OCI-LY7 (cell line): ENCODE results near the gene GP1BB. TPM values are rescaled to one million over a fixed set of nuclear protein-coding genes. Genes with fewer than 3 reads are reported as not detected.

ENCODE experiments used
- BruUV-seq: library from RNA; stranded (reverse); fragments of 400-500 nt; replicated peaks from 2 replicates; lab custom pipeline; 2021; lab: Mats Ljungman, UMichigan
- CTCF ChIA-PET: fragments of 300-600 bp; sonication (Branson Sonifier 250); formaldehyde crosslinking; loops from one replicate; lab custom pipeline; 2022; ENCODE audit warnings: antibody characterized with exemption; ENCODE audit not compliant: unreplicated experiment; lab: Charles Lee
- POLR2A ChIA-PET: fragments of 300-600 bp; sonication (Branson Sonifier 250); formaldehyde crosslinking; loops from one replicate; lab custom pipeline; 2022; ENCODE audit warnings: antibody characterized with exemption; lab: Charles Lee
- DNase-seq: peaks from one replicate; pipeline ENCODE4 v3.0.0-alpha.2; 2015; ENCODE audit warnings: low spot score
- H2AFZ ChIP-seq: fragments of 200-600 bp; sonication (generic), shearing (Covaris generic); 2 replicates; pipeline ENCODE4 v1.6.1; 2014; ENCODE audit warnings: mild to moderate bottlenecking, antibody characterized with exemption, low read length, moderate library complexity
- H3K27ac ChIP-seq: fragments of 200-600 bp; sonication (generic); 2 replicates; pipeline ENCODE4 v1.5.1; 2014; ENCODE audit warnings: mixed run types, low read depth, mild to moderate bottlenecking, moderate library complexity, low read length, inconsistent platforms; ENCODE audit not compliant: poor library complexity, severe bottlenecking
- H3K36me3 ChIP-seq: fragments of 200-600 bp; sonication (generic); 2 replicates; pipeline ENCODE4 v1.6.1; 2014; ENCODE audit warnings: mild to moderate bottlenecking, antibody characterized with exemption, low read length, moderate library complexity, mixed read lengths; ENCODE audit not compliant: insufficient read depth
- H3K4me1 ChIP-seq: fragments of 200-600 bp; sonication (generic); 2 replicates; pipeline ENCODE4 v1.5.1; 2014; ENCODE audit warnings: mild to moderate bottlenecking, low read length; ENCODE audit not compliant: insufficient read depth, poor library complexity, severe bottlenecking
- H3K4me2 ChIP-seq: fragments of 200-600 bp; sonication (generic); 2 replicates; pipeline ENCODE4 v1.6.1; 2014; ENCODE audit warnings: mild to moderate bottlenecking, low read length
- H3K4me3 ChIP-seq: fragments of 200-600 bp; sonication (generic); 2 replicates; pipeline ENCODE4 v1.5.1; 2014; ENCODE audit warnings: mild to moderate bottlenecking, low read depth, low read length; ENCODE audit not compliant: poor library complexity, severe bottlenecking
- H3K79me2 ChIP-seq: fragments of 200-600 bp; sonication (generic); 2 replicates; pipeline ENCODE4 v1.6.1; 2016; ENCODE audit warnings: low read depth, mild to moderate bottlenecking, low read length, moderate library complexity, mixed read lengths; ENCODE audit not compliant: insufficient read depth
- H3K9me2 ChIP-seq: fragments of 200-600 bp; sonication (generic); 2 replicates; pipeline ENCODE4 v1.6.1; 2016; ENCODE audit warnings: mild to moderate bottlenecking, low read length, mixed read lengths; ENCODE audit not compliant: insufficient read depth
- H3K9me3 ChIP-seq: fragments of 200-600 bp; sonication (generic); 2 replicates; pipeline ENCODE4 v1.6.1; 2014; ENCODE audit warnings: mild to moderate bottlenecking, mixed run types, low read length, mixed read lengths
- H4K20me1 ChIP-seq: fragments of 200-600 bp; sonication (generic); 2 replicates; pipeline ENCODE4 v1.6.1; 2014; ENCODE audit warnings: mild to moderate bottlenecking, antibody characterized with exemption, low read length, moderate library complexity, mixed read lengths; ENCODE audit not compliant: insufficient read depth
- CTCF ChIP-seq: fragments of 200-600 bp; sonication (generic); conservative IDR thresholded peaks from 2 replicates; pipeline ENCODE4 v1.5.1; 2014; ENCODE audit warnings: mild to moderate bottlenecking, antibody characterized with exemption, low read length, moderate library complexity, mixed read lengths
- EZH2phosphoT487 ChIP-seq: fragments of 200-600 bp; sonication (generic); IDR thresholded peaks from 2 replicates; pipeline ENCODE4 v1.6.1; 2018; ENCODE audit warnings: low read depth, borderline replicate concordance, mild to moderate bottlenecking, mixed run types, antibody characterized with exemption, low read length, moderate library complexity, mixed read lengths
- intact Hi-C: fragments of 100-400 bp; cut with micrococcal nuclease; formaldehyde crosslinking; loops from one replicate; pipeline ENCODE4 v1.10.0; 2022; ENCODE audit not compliant: unreplicated experiment
- total RNA-seq, 2 experiments: library from RNA; depleted of rRNA in 1 of 2; stranded (reverse); fragments of >200 nt in 1 of 2; shearing (Covaris generic) in 1 of 2; gene quantifications; 2 replicates each; pipeline ENCODE4 v1.2.3, GENCODE V29; 2014 to 2022

Gene GP1BB
- total RNA-seq, 2 experiments from 2014 or later = not detected

GRCh38 chr22:19753996-19754700, 30.8 kb downstream of the GP1BB start:
- H3K9me2 ChIP-seq = no peaks in the 10 kb centered on the region
- no peak overlapping the region for H2AFZ ChIP-seq
- TF ChIP-seq EZH2phosphoT487 (no peak), CTCF (no peak)
- DNase-seq = no peak
- no peak overlapping the region for H3K4me2 ChIP-seq
- POLR2A ChIA-PET = interaction anchor here (0.6 to 0.8 kb wide), 2 partner anchors 28 to 205 kb away, joined by 3 read pairs; no protein-coding TSS in a partner anchor
- H3K4me1 ChIP-seq = peaks cover 24% of the 10 kb centered on the region
- H3K27ac ChIP-seq = no peak overlapping the region
- intact Hi-C loops = no loop called here
- H3K79me2 ChIP-seq = no peaks in the 10 kb centered on the region
- H4K20me1 ChIP-seq = no peaks in the 10 kb centered on the region
- no peaks in the 10 kb centered on the region for H3K9me3 ChIP-seq
- H3K4me3 ChIP-seq = no peak overlapping the region
- CTCF ChIA-PET = no interaction called here
- no TSS peak for BruUV-seq
- no peaks in the 10 kb centered on the region for H3K36me3 ChIP-seq

GRCh38 chr22:19754701-19755144, 31.4 kb downstream of the GP1BB start:
- Histone ChIP-seq H3K27ac (no peak overlapping the region), H3K4me2 (no peak overlapping the region), H3K4me3 (no peak overlapping the region), H3K9me3 (no peaks in the 10 kb centered on the region), H4K20me1 (no peaks in the 10 kb centered on the region), H3K9me2 (no peaks in the 10 kb centered on the region), H3K79me2 (no peaks in the 10 kb centered on the region), H3K36me3 (no peaks in the 10 kb centered on the region), H2AFZ (no peak overlapping the region), H3K4me1 (peaks cover 24% of the 10 kb centered on the region)
- no TSS peak for BruUV-seq
- POLR2A ChIA-PET = no interaction called here
- no peak for DNase-seq
- intact Hi-C loops = no loop called here
- no peak for TF ChIP-seq EZH2phosphoT487
- no peak for TF ChIP-seq CTCF
- CTCF ChIA-PET = no interaction called here

GRCh38 chr22:19755145-19755710, 31.9 kb downstream of the GP1BB start:
- no peaks in the 10 kb centered on the region for H3K36me3 ChIP-seq
- no peaks in the 10 kb centered on the region for H4K20me1 ChIP-seq
- H3K27ac ChIP-seq = no peak overlapping the region
- H3K4me2 ChIP-seq = no peak overlapping the region
- TF ChIP-seq CTCF = no peak
- no peak for TF ChIP-seq EZH2phosphoT487
- ChIA-PET CTCF (interaction anchor here (1.0 kb wide), 1 partner anchor 18 kb away, joined by 3 read pairs; no protein-coding TSS in a partner anchor), POLR2A (no interaction called here)
- no peaks in the 10 kb centered on the region for H3K9me2 ChIP-seq
- DNase-seq = no peak
- peaks cover 24% of the 10 kb centered on the region for H3K4me1 ChIP-seq
- no peak overlapping the region for H2AFZ ChIP-seq
- intact Hi-C loops = no loop called here
- no peaks in the 10 kb centered on the region for H3K9me3 ChIP-seq
- H3K79me2 ChIP-seq = no peaks in the 10 kb centered on the region
- H3K4me3 ChIP-seq = no peak overlapping the region
- no TSS peak for BruUV-seq
